Measurements from ENCODE around the gene DIS3L.
"Not testable (repeated sequence)": the region's sequence is repeated elsewhere in the genome, so short reads cannot be mapped to it uniquely, and the experiment has no call there.

DIS3L gene

GRCh38 chr15:66294157-66294931, 976 bp downstream of the DIS3L start:
- CTCF ChIA-PET: interaction anchor here (1.0 to 5.3 kb wide), 4 partner anchors 11 to 974 kb away, joined by 3 to 28 read pairs (median 6); partner anchors contain the start of gene SNAPC5
- POLR2A ChIA-PET: no interaction called here
- peak; percentile 39 for DNase-seq (ENCODE audit: extremely low spot score)
- no peak for TF ChIP-seq CTCF (IDR thresholded peaks at IDR 0.05; ENCODE audit: control extremely low read depth, extremely low read depth, low read depth, missing control alignments)

GRCh38 chr15:66294932-66295235, 1.5 kb downstream of the DIS3L start:
- no peak for DNase-seq (ENCODE audit: extremely low spot score)
- CTCF ChIA-PET: interaction anchor here (1.0 to 5.3 kb wide), 3 partner anchors 11 to 203 kb away, joined by 3 to 28 read pairs (median 8); partner anchors contain the start of gene SNAPC5
- no peak for TF ChIP-seq CTCF (IDR thresholded peaks at IDR 0.05; ENCODE audit: control extremely low read depth, extremely low read depth, low read depth, missing control alignments)
- POLR2A ChIA-PET: no interaction called here

GRCh38 chr15:66296186-66296585, 2.8 kb downstream of the DIS3L start:
- no peak for DNase-seq (ENCODE audit: extremely low spot score)
- ChIA-PET CTCF (interaction anchor here (2.1 to 5.3 kb wide), 3 partner anchors 8 to 202 kb away, joined by 8 to 28 read pairs (median 10); partner anchors contain the start of gene SNAPC5), POLR2A (interaction anchor here (0.7 kb wide), 1 partner anchor 325 kb away, joined by 3 read pairs; no protein-coding TSS in a partner anchor)
- TF ChIP-seq CTCF (IDR thresholded peaks at IDR 0.05; ENCODE audit: control extremely low read depth, extremely low read depth, low read depth, missing control alignments): no peak

- no peak for DNase-seq (ENCODE audit: extremely low spot score)
- ChIA-PET POLR2A (no interaction called here), CTCF (no interaction called here)
- no peak for TF ChIP-seq CTCF (IDR thresholded peaks at IDR 0.05; ENCODE audit: control extremely low read depth, extremely low read depth, low read depth, missing control alignments)
Measured at GRCh38 chr15:66298803-66299251, 5.5 kb downstream of the DIS3L start.

GRCh38 chr15:66302489-66303278, 9.3 kb downstream of the DIS3L start:
- TF ChIP-seq CTCF (IDR thresholded peaks at IDR 0.05; ENCODE audit: control extremely low read depth, extremely low read depth, low read depth, missing control alignments): no peak
- CTCF ChIA-PET: interaction anchor here (1.1 to 1.9 kb wide), 2 partner anchors 15 to 196 kb away, joined by 3 to 5 read pairs; partner anchors contain the start of gene SNAPC5
- no peak for DNase-seq (ENCODE audit: extremely low spot score)
- POLR2A ChIA-PET: no interaction called here

GRCh38 chr15:66304425-66304824, 11.1 kb downstream of the DIS3L start:
- POLR2A ChIA-PET; DNase-seq (ENCODE audit: extremely low spot score): not testable (repeated sequence)
- CTCF ChIA-PET: interaction anchor here (0.9 kb wide), 1 partner anchor 16 kb away, joined by 3 read pairs; no protein-coding TSS in a partner anchor
